ENCODE measurements around the gene PNMA6E.

PNMA6E gene

DNA sequence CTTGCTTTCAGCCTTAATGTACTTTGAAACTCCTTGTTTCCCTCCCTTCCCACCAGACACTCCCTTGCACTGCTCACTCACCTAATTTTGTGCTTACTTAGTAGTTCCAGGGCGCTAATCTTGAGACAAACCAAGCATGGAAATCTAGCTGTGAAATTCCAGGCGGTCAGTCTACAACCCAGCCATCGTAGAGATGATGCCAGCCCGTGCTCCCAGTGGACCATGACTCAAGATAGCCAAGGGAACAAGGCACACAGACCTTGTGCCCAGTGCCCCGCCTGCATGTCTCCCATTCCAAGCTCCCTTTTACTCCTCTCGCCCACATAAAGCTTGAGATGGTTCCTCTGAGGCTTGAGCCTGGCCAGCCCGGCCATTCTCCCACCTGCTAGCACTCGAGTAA, 33.7 kb upstream of the PNMA6E start:
- no peak for FAIRE-seq

DNA sequence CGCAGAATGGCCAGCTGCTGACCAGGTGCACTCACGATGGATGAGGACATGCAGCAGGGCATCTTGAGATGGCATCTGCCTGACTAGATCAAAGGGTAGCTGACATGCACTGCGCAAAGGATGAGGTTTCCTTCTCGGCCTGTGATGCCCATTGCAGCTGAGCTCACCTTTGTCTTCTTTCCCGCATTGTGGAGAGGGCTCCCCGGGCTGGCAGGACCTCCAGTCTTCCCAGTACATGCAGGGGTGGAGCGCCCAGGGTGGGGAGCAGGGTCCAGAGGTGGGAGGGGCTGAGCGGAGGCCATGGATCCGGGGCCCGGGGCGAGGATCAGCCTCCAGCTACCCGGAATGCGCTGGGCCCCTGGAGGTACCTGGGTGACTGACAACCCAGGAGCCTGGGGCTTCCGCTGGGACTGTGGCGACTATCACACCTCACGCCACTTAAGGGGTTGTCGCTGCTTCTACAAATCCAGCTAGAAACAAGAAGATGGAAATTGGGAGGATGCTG, 32.7 kb upstream of the PNMA6E start:
- FAIRE-seq: no peak

DNA sequence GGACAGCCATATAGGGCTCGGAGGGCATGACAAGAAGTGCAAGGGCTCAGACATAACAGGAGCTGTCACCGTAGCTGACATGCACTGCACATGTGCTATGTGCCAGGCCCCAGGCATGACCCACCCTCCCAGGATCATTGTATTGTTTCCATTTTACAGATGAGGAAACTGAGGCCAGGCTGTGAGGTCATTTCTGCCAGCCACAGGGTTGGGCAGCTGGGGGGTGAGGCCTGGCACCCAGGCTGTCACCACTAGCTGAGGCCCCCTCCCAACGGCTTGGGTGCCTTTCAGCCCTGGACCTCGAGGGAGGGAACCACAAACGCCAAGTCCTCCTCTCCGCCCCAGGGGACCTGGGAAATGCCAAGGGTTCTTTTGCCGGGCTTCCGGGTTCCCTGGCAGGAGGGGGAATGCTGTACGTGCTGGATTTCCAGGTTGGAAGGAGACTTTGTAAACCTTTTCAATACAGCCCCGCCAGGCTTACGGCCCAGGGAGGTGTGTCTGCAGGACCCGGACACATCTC, 32.1 kb upstream of the PNMA6E start:
- no peak for FAIRE-seq

DNA sequence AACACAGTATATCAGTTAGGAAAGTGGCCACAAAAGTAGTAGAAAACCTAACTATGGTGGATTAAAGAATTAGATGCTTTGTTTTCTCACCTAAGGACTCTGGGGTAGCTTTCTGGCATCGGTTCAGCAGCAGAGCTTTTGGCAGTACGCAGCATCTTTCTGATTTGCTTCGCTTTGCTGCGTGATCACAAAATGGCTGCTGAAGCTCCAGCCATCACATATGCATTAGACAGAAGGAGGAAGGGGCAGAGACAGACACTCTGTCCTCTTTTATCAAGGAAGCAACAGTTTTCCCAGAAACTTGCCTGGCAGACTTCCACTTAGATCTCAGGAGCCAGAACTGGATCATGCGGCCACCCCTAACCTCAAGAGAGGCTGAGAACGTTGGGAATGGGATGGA, 29.6 kb upstream of the PNMA6E start:
- FAIRE-seq: no peak

DNA sequence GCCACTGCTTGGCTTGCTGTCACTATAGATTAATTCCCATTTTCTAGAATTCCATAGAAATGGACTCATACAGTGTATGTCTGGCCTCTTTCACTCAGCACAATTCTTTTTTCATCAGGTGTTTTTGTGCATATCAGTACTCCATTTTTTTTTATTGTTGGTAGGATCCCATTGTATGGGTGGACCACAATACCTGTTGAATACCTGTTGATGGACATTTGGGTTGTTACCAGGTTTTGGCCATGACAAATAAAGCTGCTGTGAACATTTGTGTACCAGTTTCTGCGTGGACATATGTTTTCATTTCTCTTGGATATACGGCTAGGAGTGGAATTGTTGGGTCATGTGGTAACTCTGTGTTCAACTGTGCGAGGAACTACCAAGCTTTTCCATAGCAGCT, 25.1 kb upstream of the PNMA6E start:
- no peak for FAIRE-seq

DNA sequence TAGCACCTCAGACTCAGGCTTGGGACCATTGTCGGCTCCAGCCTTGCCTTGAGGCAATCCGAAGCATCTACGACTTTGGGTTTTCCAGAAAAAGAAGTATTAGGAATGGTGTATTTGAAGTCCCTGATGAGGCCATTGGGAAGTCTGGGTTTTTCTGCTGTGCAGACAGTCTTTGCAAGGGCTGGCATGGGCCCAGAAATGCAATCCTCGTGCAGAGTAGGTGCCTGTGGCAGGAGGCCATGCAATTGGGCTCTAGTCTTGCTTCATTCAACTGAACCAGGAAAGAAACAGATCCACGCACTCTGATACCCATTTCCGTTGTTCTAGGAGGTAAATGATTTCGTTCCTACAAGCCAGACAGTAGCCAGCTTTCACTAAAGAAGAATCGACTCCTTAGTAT, 22.5 kb upstream of the PNMA6E start:
- no peak for FAIRE-seq

DNA sequence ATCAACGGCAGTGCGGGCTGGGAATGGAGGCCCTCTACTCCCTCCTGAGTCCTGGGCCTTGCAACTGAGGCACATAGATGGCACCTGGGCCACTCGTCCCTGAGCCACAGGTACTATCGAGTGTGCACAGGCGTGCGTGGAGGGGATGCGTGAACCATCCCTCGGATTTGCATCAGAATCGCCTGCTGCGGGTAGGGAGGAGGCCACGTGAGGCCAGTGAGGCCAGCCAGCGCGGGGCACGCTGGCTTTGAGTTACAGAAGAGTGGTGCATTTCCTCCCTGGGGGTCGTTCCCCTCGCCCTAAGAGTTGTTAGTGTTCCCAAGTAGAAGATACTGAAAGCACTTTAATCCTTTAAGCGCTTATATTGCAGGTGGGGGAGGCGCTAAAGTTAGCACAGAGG, 20.7 kb upstream of the PNMA6E start:
- FAIRE-seq: no peak

DNA sequence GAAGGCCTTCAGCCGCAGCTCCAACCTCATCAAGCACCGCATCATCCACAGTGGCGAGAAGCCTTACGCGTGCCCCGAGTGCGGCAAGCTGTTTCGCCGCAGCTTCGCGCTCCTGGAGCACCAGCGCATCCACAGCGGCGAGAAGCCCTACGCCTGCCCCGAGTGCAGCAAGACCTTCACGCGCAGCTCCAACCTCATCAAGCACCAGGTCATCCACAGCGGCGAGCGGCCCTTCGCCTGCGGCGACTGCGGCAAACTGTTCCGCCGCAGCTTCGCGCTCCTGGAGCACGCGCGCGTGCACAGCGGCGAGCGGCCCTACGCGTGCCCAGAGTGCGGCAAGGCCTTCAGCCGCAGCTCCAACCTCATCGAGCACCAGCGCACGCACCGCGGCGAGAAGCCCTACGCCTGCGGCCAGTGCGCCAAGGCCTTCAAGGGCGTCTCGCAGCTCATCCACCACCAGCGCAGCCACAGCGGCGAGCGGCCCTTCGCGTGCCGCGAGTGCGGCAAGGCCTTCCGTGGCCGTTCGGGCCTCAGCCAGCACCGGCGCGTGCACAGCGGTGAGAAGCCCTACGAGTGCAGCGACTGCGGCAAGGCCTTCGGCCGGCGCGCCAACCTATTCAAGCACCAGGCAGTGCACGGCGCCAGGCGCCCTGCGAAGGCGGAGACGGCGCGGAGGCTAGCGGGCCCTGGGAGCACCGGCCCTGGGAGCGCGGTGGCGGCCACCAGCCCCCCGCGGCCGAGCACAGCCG, 19.9 kb upstream of the PNMA6E start:
- no peak for FAIRE-seq

DNA sequence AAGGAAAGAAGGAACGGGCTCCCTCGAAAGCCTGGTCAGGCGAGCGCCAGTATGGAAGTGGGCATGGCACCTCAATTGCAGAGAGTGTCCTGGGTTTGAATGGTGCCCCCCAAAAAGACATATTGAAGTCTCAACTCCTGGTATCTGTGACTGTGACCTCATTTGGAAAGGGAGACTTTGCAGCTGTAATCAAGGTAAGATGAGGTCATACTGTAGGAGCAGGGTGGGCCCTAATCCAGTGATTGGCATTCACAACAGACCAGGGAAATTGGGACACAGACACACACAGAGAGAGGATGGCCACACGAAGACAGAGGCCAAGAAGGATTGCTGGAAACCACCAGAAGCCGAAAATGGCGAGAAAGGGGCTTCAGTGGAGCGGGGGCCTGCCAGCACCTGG, 16.5 kb upstream of the PNMA6E start:
- no peak for FAIRE-seq

DNA sequence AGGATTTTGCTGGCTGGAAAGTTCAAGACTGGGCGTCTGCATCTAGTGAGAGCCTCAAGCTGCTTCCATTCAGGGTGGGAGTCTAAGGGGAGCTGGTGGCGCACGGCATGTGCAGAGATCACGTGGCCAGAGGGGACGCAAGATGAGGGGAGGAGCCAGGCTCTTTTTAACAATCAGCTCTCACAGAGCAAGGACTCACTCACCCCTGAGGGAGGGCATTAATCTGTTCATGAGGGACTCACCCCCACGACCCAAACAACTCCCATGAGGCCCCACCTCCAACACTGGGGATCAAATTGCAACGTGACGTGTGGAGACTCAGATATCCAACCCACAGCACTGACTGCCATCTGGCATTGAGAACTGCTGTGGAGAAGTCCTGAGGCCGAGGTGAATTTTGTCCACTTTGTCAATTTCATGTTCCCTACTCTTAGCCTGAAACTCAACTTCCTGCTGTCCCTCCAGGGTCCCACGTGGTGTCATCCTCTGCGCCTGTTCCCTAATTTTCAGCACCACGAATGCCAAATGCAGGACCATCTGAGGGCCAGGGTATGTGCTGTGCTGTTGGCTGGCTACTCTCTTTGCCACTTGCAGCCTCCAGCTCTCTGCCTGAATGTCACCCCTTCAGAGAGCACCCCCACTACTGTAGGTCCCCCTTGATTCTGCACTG, 15.8 kb upstream of the PNMA6E start:
- FAIRE-seq: no peak

DNA sequence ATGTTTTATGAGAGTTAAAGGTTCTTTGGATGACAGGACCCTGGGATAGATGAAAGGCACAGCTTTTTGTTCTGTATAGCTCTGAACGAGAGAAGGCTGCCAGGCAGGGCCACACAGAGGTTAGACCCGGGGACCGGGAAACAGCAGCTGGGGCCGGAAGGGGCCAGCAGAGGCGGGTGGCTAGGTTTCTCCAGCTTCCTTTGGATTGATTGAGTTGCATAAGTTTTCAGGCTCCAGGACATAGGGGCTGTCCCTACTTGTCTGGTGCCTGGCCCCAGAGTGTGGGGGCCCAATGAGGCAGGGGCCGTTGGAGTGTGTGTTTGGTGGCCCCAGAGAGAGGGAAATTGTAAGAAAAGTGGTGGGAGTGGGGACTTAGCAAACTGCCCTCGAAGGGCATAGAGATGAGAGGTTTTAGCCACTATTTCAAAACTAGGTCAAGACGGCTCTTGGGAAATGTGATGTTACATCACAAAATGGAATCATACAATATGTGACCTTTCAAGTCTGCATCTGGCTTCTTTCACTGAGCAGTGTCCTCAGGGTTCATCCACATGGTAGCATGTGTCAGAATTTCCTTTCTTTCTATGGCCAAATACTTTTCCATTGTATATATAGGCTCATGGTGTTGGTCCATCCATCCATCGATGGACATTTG, 13.8 kb upstream of the PNMA6E start:
- FAIRE-seq: no peak

DNA sequence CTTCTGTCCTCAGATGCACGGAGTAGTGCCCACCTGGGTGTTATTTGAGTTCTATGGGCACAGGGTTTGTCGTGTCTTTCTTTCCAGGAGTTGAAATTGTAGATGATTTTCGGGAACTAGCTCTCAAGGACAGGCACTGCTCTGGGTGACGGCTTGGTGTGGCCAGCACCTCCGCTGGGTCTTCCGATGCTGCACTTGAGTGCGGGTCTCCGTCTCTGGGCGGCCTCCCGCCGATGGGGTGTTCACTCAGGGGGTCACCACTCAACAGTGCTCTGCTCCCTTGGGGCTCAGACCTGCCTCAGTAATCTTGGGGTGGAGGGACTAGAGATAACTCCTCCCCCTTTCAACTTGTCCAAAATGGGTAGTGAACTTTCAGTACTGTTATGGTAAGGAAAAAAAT, 12.6 kb upstream of the PNMA6E start:
- FAIRE-seq: no peak

DNA sequence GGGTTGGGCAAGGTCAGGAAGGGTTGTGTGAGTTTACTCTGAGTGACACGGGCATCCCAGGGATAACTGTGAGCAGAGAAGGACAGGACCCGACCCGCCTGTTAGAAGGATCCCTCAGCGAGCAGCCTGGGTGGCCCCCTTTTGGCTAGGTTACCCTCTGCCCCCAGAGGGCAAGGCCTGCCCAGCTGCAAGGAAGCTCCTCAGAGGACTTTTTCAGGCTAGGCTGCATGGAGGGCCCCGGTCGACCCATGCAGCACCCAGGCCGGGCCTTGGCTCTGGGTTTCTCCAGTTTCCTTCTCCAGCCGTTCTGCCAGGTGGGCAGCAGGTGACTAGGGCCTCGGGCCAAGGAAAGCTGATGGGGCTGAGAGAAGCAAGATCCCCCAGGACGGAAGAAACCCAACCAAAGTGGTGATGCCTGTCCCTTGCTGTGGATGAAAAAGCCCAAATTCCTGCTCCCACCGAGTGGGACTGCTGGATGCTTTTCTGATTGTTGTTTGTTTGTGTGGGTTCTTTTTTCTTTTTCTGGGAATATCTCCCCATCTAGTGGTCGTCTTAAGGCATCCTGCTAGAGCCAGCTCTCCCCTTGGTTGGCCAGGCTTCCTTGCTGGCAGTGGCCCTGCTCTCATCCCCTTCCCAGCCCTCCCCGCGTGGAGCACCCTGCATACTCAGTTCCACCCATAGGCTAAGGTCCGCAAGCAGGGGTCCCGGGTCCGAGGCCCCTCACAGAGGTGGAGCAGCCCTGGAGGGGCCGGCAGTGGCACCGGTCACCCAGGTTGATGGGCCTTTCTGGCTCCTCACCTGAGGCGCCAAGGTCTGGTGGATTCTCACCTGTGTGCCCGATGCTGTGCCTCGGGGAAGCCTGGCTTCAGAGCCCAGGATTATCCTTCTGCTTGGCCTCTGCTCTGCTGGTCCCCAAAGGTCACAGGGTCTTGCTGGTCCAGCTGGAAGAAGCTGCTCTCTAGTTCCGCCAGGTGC, 11.9 kb upstream of the PNMA6E start:
- no peak for FAIRE-seq

DNA sequence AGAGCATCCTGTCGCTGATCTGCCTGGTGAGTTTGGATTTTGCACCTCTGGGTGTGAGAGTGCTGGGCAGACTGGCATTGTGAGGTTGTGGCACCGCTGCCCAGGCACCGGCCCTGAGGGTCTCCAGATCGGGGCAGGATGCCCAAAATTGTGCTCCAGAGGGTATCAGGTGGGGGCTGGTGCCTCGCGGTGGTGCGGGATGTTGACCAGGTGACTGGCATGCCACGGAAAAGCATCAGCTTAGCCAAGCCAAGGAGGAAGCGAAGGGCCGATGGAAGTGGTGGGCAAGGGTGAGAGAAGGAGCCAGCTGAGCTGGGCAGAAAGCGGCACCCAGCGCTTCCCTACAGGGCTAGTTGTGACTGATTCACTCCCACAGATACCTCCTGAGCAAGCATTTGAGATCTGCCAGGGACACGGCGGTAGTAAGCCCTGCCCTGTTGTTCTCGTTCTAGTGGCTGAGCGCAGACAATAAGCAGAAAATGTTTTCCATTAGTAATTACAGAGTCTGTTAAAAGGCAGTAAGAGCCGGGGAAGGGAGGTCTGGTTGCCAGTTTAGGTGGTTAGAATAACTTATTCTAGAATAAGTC, 10.9 kb upstream of the PNMA6E start:
- FAIRE-seq: no peak

DNA sequence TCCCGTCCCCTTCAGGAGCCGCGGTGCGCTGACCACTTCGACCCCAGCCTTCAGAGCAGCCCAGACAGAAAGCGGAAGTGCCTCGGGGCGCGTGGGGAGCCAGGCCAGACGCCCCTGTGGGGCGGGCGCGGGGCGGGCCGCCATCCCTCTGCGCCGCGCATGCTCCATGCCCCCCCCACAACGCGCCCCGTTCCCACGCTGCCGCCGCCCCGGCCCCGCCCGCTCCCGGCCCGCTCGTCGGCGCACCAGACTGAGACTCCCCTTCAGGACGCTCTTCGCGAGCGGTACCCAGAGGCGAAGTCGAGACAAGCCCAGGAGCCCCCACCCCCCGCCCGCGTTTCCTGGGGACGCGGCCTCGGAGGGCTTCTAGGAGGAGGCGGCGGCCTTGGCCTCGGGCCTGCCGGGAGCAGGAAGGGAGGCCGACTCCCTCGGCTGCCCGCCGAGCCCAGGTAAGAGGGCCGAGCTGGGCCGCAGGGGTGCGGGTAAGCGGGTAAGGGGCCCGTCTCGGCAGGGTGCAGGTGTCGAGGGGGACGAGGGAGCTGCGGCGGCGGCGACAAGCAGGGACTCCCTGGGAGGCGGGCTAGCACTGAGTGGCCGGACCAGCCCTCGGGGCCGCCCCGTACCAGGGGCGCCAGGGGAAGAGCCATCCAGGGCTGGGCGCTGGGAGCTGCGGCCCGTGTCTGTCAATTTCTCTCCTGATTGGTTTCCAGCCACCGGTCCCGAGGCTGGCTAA, 10.3 kb upstream of the PNMA6E start, which contains the start of gene ZFP92:
Gene ZFP92 (plus strand): TSS at position 218 of the 733 bp plus-strand sequence. CDS start 6,851 bp downstream, outside the sequence.
- FAIRE-seq: no peak

DNA sequence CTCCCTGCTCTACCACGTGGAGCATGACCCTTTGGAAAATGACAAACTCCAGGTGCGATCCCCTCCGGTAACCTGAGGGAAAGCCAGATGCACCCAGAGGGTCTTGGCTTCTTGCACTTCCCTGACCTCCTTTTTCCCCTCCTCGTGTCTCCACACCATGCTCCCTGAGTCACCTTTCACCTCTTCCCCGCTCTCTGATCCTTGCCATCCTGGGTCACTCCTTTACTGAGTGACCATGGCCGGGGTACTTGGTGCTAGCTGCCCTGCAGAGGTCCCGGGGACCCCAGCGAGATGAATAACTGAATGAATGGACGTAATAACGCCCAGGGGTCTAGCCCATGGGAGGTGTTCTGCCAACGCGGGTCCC, 9.7 kb upstream of the PNMA6E start:
- FAIRE-seq: no peak

DNA sequence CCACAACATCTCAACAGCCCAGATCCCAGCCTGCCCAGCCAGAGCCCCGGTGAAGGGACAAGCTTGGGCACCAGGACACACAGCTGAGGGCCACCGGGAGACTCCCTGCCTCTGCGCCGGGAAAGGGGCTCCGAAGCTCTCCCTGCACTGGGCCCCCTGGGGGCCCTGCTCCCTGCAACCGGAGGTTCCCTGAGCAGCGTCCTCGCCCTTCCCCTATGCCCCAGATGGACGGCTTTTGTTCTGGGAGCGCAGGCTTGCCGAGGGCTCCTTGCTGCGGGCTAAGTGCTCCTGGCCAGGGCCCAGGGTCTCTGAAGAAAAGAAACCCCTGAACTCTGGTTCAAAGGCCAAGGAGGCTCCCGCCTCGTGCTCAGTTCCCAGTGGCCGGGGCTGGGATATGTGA, 9.2 kb upstream of the PNMA6E start:
- no peak for FAIRE-seq

DNA sequence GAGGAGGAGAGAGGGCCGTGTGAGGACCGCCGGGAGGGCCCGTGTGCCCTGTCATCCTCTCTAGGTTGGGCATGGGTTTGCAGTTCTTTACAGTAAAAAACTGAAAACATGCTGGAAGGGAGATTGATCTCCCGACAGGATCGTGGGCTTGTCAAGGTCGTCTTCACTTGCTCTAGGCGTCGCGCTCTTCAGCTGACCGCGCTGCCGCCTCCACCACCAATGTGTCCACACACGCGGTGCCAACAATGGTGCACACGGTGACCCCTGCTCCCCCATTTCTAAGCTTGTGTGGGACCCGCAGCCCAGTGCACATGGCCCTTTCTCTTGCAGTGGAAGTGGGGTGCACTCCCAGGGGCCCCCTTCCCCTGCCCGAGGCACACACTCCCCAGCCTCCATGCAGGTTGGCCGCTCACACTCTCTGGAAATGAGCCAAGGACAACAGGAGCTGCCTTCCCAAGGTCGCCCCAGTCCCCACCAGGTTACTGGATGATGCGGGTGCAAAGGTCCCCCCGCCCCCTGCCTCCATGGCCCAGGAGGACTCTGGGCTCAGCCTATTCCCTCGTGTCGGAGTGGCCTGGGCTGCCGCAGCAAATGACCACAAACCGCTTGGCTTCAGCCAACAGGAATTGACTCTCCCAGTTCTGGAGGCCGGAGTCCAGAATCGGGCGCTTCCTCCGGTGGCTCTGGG, 8.4 kb upstream of the PNMA6E start:
- no peak for FAIRE-seq

DNA sequence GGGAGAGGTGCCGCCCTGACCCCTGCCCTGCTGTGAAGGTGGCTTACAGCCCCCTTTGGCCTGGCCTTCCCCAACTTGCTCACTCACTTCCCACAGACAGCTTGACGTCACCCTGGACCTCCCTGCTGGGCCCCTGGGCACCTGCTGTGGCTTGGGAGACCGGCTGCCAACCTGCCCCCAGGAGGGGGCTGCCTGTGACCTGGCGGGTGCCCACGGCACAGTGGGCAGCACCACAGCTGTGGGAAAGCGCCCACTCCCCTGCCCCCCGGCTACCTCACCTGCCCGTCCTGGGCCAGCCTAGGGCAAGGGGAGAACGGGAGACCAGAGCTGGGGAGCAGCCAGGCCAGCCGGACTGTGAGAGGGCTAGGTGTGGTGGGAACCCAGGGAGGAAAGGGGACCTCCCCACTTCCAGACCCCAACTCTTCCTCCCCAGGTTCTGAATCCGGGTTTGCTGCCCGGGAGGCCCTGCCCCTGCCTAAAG, 7.8 kb upstream of the PNMA6E start:
- no peak for FAIRE-seq

DNA sequence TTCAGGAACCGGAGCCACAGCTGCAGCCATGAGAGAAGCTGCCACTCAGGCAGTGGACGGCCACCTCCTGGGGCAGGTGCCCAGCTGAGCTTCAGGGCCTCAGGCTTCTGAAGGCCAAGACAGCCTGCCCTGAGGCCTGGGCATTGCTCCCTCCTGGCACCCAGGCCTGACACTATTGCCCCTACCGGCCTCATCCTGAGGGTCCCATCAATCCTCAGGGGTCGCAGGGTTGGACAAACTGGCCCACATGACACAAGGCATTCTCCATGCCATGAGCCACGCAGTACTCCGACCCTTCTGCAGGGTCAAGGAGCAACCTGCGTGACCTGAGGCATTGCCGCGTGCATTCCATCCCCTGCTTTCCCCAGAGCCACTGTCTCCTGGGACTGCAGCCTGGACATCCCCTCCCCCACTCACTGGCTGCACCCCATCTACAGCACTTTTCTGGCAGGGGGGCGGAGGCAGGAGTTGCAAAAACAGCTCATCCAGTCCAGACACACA, 7.1 kb upstream of the PNMA6E start:
- FAIRE-seq: no peak

Data from colon (tissue), 2 donors.